ENCODE results near the gene TRABD. TPM values are rescaled to one million over a fixed set of nuclear protein-coding genes. Genes with fewer than 3 reads are reported as not detected.
A peak's percentile ranks its signal among the peaks of the same experiment; 100 is the strongest.
"Not testable (repeated sequence)": the region's sequence is repeated elsewhere in the genome, so short reads cannot be mapped to it uniquely, and the experiment has no call there.

Gene TRABD
- total RNA-seq, 1 experiment from 2014 or later: 57.3 TPM

GRCh38 chr22:50162391-50162956 lies 23.2 kb upstream of the TRABD start:
- Mint-ChIP-seq H3K4me3 (ENCODE audit: low read depth, unreplicated experiment) (no peak overlapping the region), H3K27me3 (ENCODE audit: unreplicated experiment) (peaks cover 30% of the 10 kb centered on the region), H3K4me1 (ENCODE audit: low read depth, unreplicated experiment) (peaks cover 7% of the 10 kb centered on the region), H3K36me3 (ENCODE audit: insufficient read depth, unreplicated experiment) (peaks cover 7% of the 10 kb centered on the region), H3K9me3 (ENCODE audit: low read depth, unreplicated experiment) (no peaks in the 10 kb centered on the region), H3K27ac (ENCODE audit: unreplicated experiment) (no peak overlapping the region)
- CTCF ChIA-PET: no interaction called here
- TF ChIP-seq CTCF (IDR thresholded peaks at IDR 0.05; ENCODE audit: unreplicated experiment): no peak
- DNase-seq: no peak
- BruUV-seq (replicated peaks): no TSS peak
- intact Hi-C loops (cut with micrococcal nuclease; ENCODE audit: unreplicated experiment): no loop called here

GRCh38 chr22:50165436-50166123 lies 20.1 kb upstream of the TRABD start:
- intact Hi-C loops (cut with micrococcal nuclease; ENCODE audit: unreplicated experiment): no loop called here
- Mint-ChIP-seq H3K4me1 (ENCODE audit: low read depth, unreplicated experiment) (no peaks in the 10 kb centered on the region), H3K27me3 (ENCODE audit: unreplicated experiment) (peaks cover 55% of the 10 kb centered on the region), H3K4me3 (ENCODE audit: low read depth, unreplicated experiment) (no peak overlapping the region), H3K27ac (ENCODE audit: unreplicated experiment) (no peak overlapping the region), H3K9me3 (ENCODE audit: low read depth, unreplicated experiment) (no peaks in the 10 kb centered on the region), H3K36me3 (ENCODE audit: insufficient read depth, unreplicated experiment) (peaks cover 14% of the 10 kb centered on the region)
- BruUV-seq (replicated peaks): no TSS peak
- CTCF ChIA-PET: no interaction called here
- no peak for TF ChIP-seq CTCF (IDR thresholded peaks at IDR 0.05; ENCODE audit: unreplicated experiment)
- no peak for DNase-seq

GRCh38 chr22:50167689-50168489 lies 17.8 kb upstream of the TRABD start:
- no peak for DNase-seq
- peaks cover 21% of the 10 kb centered on the region for H3K36me3 Mint-ChIP-seq (ENCODE audit: insufficient read depth, unreplicated experiment)
- intact Hi-C loops (cut with micrococcal nuclease; ENCODE audit: unreplicated experiment): no loop called here
- H3K27ac Mint-ChIP-seq (ENCODE audit: unreplicated experiment): no peak overlapping the region
- no peaks in the 10 kb centered on the region for H3K9me3 Mint-ChIP-seq (ENCODE audit: low read depth, unreplicated experiment)
- H3K27me3 Mint-ChIP-seq (ENCODE audit: unreplicated experiment): peaks cover 62% of the 10 kb centered on the region
- TF ChIP-seq CTCF (IDR thresholded peaks at IDR 0.05; ENCODE audit: unreplicated experiment): no peak
- H3K4me1 Mint-ChIP-seq (ENCODE audit: low read depth, unreplicated experiment): no peaks in the 10 kb centered on the region
- no TSS peak for BruUV-seq (replicated peaks)
- CTCF ChIA-PET: no interaction called here
- H3K4me3 Mint-ChIP-seq (ENCODE audit: low read depth, unreplicated experiment): no peak overlapping the region

DNA sequence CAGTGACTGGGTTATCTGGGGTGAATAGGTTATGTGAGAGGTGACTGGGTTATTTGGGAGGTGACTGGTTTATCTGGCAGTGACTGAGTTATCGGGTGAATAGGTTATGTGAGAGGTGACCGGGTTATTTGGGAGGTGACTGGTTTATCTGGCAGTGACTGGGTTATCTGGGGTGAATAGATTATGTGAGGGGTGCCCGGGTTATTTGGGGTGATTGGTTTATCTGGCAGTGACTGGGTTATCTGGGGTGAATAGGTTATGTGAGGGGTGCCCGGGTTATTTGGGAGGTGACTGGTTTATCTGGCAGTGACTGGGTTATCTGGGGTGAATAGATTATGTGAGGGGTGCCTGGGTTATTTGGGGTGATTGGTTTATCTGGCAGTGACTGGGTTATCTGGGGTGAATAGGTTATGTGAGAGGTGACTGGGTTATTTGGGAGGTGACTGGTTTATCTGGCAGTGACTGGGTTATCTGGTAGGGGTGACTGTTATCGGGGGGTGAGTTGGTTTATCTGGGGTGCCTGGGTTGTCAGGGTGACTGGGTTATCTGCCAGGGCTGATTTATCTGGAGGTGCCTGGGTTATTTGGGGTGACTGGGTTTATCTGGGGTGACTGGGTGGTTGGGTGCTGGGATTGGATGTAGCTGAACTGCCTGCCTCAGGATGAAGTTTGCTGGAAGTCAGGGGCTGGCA lies 17.1 kb upstream of the TRABD start:
- not testable (repeated sequence) for H3K27ac Mint-ChIP-seq (ENCODE audit: unreplicated experiment); BruUV-seq (replicated peaks)
- peak overlapping the region; percentile 69 for H3K4me3 Mint-ChIP-seq (ENCODE audit: low read depth, unreplicated experiment)

More for the DNA sequence above, 17.1 kb upstream of the TRABD start:
- CTCF ChIA-PET; DNase-seq; H3K9me3 Mint-ChIP-seq (ENCODE audit: low read depth, unreplicated experiment); intact Hi-C loops (cut with micrococcal nuclease; ENCODE audit: unreplicated experiment); H3K4me1 Mint-ChIP-seq (ENCODE audit: low read depth, unreplicated experiment): not testable (repeated sequence)
- H3K36me3 Mint-ChIP-seq (ENCODE audit: insufficient read depth, unreplicated experiment): peaks cover 21% of the 10 kb centered on the region
- H3K27me3 Mint-ChIP-seq (ENCODE audit: unreplicated experiment): peaks cover 54% of the 10 kb centered on the region

Measured in Calu3 (cell line).